Effector memory CD8-positive, alpha-beta T cell (primary cell): Measurements from ENCODE around the gene NEURL1.

Experiments
- ATAC-seq: fragments of 150-1000 bp; cut with Tn5 transposase; replicated peaks from 2 replicates; pipeline ENCODE4 v1.10.0; 2021; ENCODE audit warnings: mild to moderate bottlenecking, moderate library complexity
- DNase-seq, 3 experiments: peaks; one replicate each; pipeline ENCODE4 v3.0.0; 2021
- H3K27ac Mint-ChIP-seq, 2 donors: one replicate each; pipeline ENCODE4 v1.8.0; 2022; ENCODE audit warnings: mild to moderate bottlenecking in 2 of 2, mixed read lengths in 2 of 2, moderate library complexity in 2 of 2
- H3K27me3 Mint-ChIP-seq, 2 donors: one replicate each; pipeline ENCODE4 v1.8.0; 2022; ENCODE audit warnings: mixed read lengths in 2 of 2
- H3K36me3 Mint-ChIP-seq: one replicate; pipeline ENCODE4 v1.8.0; 2022; ENCODE audit warnings: mild to moderate bottlenecking, moderate library complexity, mixed read lengths; ENCODE audit not compliant: insufficient read depth
- H3K4me1 Mint-ChIP-seq, 2 donors: one replicate each; pipeline ENCODE4 v1.8.0; 2022; ENCODE audit warnings: low read depth in 2 of 2, mixed read lengths in 2 of 2
- H3K4me3 Mint-ChIP-seq, 2 donors: one replicate each; pipeline ENCODE4 v1.8.0; 2022; ENCODE audit warnings: mild to moderate bottlenecking in 2 of 2, mixed read lengths in 2 of 2, moderate library complexity in 2 of 2
- H3K9me3 Mint-ChIP-seq, 2 donors: one replicate each; pipeline ENCODE4 v1.8.0; 2022; ENCODE audit warnings: mixed read lengths in 2 of 2

NEURL1 gene

GRCh38 chr10:103543617-103544525, 50.4 kb downstream of the NEURL1 start:
- no peaks in the 10 kb centered on the region for H3K36me3 Mint-ChIP-seq
- ATAC-seq (no peak), DNase-seq (no peak)
- H3K4me1 Mint-ChIP-seq = peaks cover 10 to 11% of the 10 kb centered on the region in 2 donors
- H3K4me3 Mint-ChIP-seq = peak overlapping the region; percentile 69 to 74
- H3K27me3 Mint-ChIP-seq = peaks cover 29 to 43% of the 10 kb centered on the region in 2 donors
- H3K9me3 Mint-ChIP-seq = no peaks in the 10 kb centered on the region
- peak overlapping the region in 1 of 2 donors; percentile 68 for H3K27ac Mint-ChIP-seq

- Mint-ChIP-seq H3K27ac (peak overlapping the region in 1 of 2 donors; percentile 62), H3K4me1 (peaks cover 10 to 11% of the 10 kb centered on the region in 2 donors), H3K36me3 (no peaks in the 10 kb centered on the region), H3K9me3 (no peaks in the 10 kb centered on the region), H3K27me3 (peaks cover 25 to 34% of the 10 kb centered on the region in 2 donors), H3K4me3 (no peak overlapping the region)
- no peak for ATAC-seq
- no peak for DNase-seq
Observed at GRCh38 chr10:103544657-103545310, 51.3 kb downstream of the NEURL1 start.

GRCh38 chr10:103545366-103545765, 51.9 kb downstream of the NEURL1 start:
- Mint-ChIP-seq H3K4me3 (no peak overlapping the region), H3K36me3 (no peaks in the 10 kb centered on the region), H3K4me1 (peaks cover 10 to 11% of the 10 kb centered on the region in 2 donors), H3K9me3 (no peaks in the 10 kb centered on the region), H3K27me3 (peaks cover 23 to 28% of the 10 kb centered on the region in 2 donors), H3K27ac (peak overlapping the region in 1 of 2 donors; percentile 62)
- DNase-seq (no peak), ATAC-seq (no peak)

GRCh38 chr10:103545771-103546281, 52.3 kb downstream of the NEURL1 start:
- DNase-seq = no peak
- peaks cover 10 to 11% of the 10 kb centered on the region in 2 donors for H3K4me1 Mint-ChIP-seq
- no peak overlapping the region for H3K27ac Mint-ChIP-seq
- peaks cover 19 to 24% of the 10 kb centered on the region in 2 donors for H3K27me3 Mint-ChIP-seq
- no peaks in the 10 kb centered on the region for H3K9me3 Mint-ChIP-seq
- H3K4me3 Mint-ChIP-seq = no peak overlapping the region
- no peak for ATAC-seq
- no peaks in the 10 kb centered on the region for H3K36me3 Mint-ChIP-seq

GRCh38 chr10:103546401-103546800, 52.9 kb downstream of the NEURL1 start:
- Mint-ChIP-seq H3K36me3 (no peaks in the 10 kb centered on the region), H3K9me3 (no peaks in the 10 kb centered on the region), H3K27me3 (peaks cover 14 to 18% of the 10 kb centered on the region in 2 donors), H3K27ac (no peak overlapping the region), H3K4me1 (peaks cover 10 to 11% of the 10 kb centered on the region in 2 donors), H3K4me3 (no peak overlapping the region)
- no peak for ATAC-seq
- DNase-seq = no peak

GRCh38 chr10:103547391-103547946, 54.0 kb downstream of the NEURL1 start:
- ATAC-seq (no peak), DNase-seq (no peak)
- Mint-ChIP-seq H3K4me1 (peaks cover 10 to 11% of the 10 kb centered on the region in 2 donors), H3K27ac (no peak overlapping the region), H3K4me3 (no peak overlapping the region), H3K36me3 (no peaks in the 10 kb centered on the region), H3K9me3 (no peaks in the 10 kb centered on the region), H3K27me3 (peaks cover 19 to 21% of the 10 kb centered on the region in 2 donors)

- ATAC-seq = no peak
- no peak overlapping the region for H3K4me3 Mint-ChIP-seq
- peaks cover 5 to 7% of the 10 kb centered on the region in 2 donors for H3K4me1 Mint-ChIP-seq
- H3K9me3 Mint-ChIP-seq = no peaks in the 10 kb centered on the region
- H3K36me3 Mint-ChIP-seq = no peaks in the 10 kb centered on the region
- peaks cover 21 to 24% of the 10 kb centered on the region in 2 donors for H3K27me3 Mint-ChIP-seq
- H3K27ac Mint-ChIP-seq = no peak overlapping the region
- no peak for DNase-seq
Observed at GRCh38 chr10:103548006-103548405, 54.5 kb downstream of the NEURL1 start.

- DNase-seq (no peak), ATAC-seq (no peak)
- Mint-ChIP-seq H3K27ac (no peak overlapping the region), H3K27me3 (peaks cover 21 to 27% of the 10 kb centered on the region in 2 donors), H3K4me3 (no peak overlapping the region), H3K4me1 (peaks cover 0 to 2% of the 10 kb centered on the region in 2 donors), H3K36me3 (no peaks in the 10 kb centered on the region), H3K9me3 (no peaks in the 10 kb centered on the region)
Observed at GRCh38 chr10:103548581-103549348, 55.3 kb downstream of the NEURL1 start.

- DNase-seq (no peak), ATAC-seq (no peak)
- H3K27me3 Mint-ChIP-seq = peaks cover 25 to 29% of the 10 kb centered on the region in 2 donors
- no peaks in the 10 kb centered on the region for H3K9me3 Mint-ChIP-seq
- no peak overlapping the region for H3K4me3 Mint-ChIP-seq
- no peak overlapping the region for H3K27ac Mint-ChIP-seq
- H3K4me1 Mint-ChIP-seq = peaks cover 3 to 4% of the 10 kb centered on the region in 2 donors
- no peaks in the 10 kb centered on the region for H3K36me3 Mint-ChIP-seq
Observed at GRCh38 chr10:103549349-103549685, 55.8 kb downstream of the NEURL1 start.

GRCh38 chr10:103550229-103550628, 56.7 kb downstream of the NEURL1 start:
- H3K4me1 Mint-ChIP-seq = peaks cover 8 to 10% of the 10 kb centered on the region in 2 donors
- DNase-seq (no peak), ATAC-seq (no peak)
- peaks cover 34 to 36% of the 10 kb centered on the region in 2 donors for H3K27me3 Mint-ChIP-seq
- H3K9me3 Mint-ChIP-seq = no peaks in the 10 kb centered on the region
- no peak overlapping the region for H3K27ac Mint-ChIP-seq
- H3K4me3 Mint-ChIP-seq = no peak overlapping the region
- H3K36me3 Mint-ChIP-seq = no peaks in the 10 kb centered on the region

- Mint-ChIP-seq H3K4me3 (no peak overlapping the region), H3K36me3 (no peaks in the 10 kb centered on the region), H3K27me3 (peaks cover 45 to 47% of the 10 kb centered on the region in 2 donors), H3K4me1 (peaks cover 8 to 10% of the 10 kb centered on the region in 2 donors), H3K27ac (no peak overlapping the region), H3K9me3 (no peaks in the 10 kb centered on the region)
- ATAC-seq (peak; percentile 16), DNase-seq (no peak)
Observed at GRCh38 chr10:103551619-103552602, 58.4 kb downstream of the NEURL1 start.
